Activated T-cell treated with anti-CD3 and anti-CD28 coated beads, Interleukin-2, amount 50 U/mL, for 72 hours (primary cell): ENCODE results near the gene FTHL17. TPM values are rescaled to one million over a fixed set of nuclear protein-coding genes. Genes with fewer than 3 reads are reported as not detected.

Experiments
- ATAC-seq, 2 donors: fragments of 150-1000 bp; cut with Tn5 transposase; replicated peaks in 1 of 2; 2 replicates each; pipeline ENCODE4 v1.10.0; 2021; ENCODE audit warnings: moderate library complexity in 2 of 2, mild to moderate bottlenecking in 1 of 2
- DNase-seq, 2 donors: peaks; one replicate each; pipeline ENCODE4 v3.0.0; 2021 to 2022; ENCODE audit warnings: mixed read lengths in 1 of 2
- H3K27ac Mint-ChIP-seq: one replicate; pipeline ENCODE4 v1.8.0; 2022; ENCODE audit warnings: mild to moderate bottlenecking, moderate library complexity, mixed read lengths
- H3K27me3 Mint-ChIP-seq: one replicate; pipeline ENCODE4 v1.8.0; 2022; ENCODE audit warnings: low read depth, mixed read lengths
- H3K36me3 Mint-ChIP-seq, 2 donors: one replicate each; pipeline ENCODE4 v1.8.0; 2022; ENCODE audit warnings: mixed read lengths in 2 of 2, mild to moderate bottlenecking in 1 of 2; ENCODE audit not compliant: insufficient read depth in 2 of 2
- H3K4me1 Mint-ChIP-seq: one replicate; pipeline ENCODE4 v1.8.0; 2022; ENCODE audit warnings: low read depth, mixed read lengths
- H3K4me3 Mint-ChIP-seq, 2 donors: one replicate each; pipeline ENCODE4 v1.8.0; 2022; ENCODE audit warnings: mild to moderate bottlenecking in 2 of 2, mixed read lengths in 2 of 2, moderate library complexity in 2 of 2
- H3K9me3 Mint-ChIP-seq, 2 donors: one replicate each; pipeline ENCODE4 v1.8.0; 2022; ENCODE audit warnings: mixed read lengths in 2 of 2
- total RNA-seq, 2 donors: library from RNA; stranded (reverse); gene quantifications; one replicate each; pipeline ENCODE4 v1.2.3, GENCODE V29; 2022

Gene FTHL17
- total RNA-seq, 2 donors from 2014 or later: not detected

DNA sequence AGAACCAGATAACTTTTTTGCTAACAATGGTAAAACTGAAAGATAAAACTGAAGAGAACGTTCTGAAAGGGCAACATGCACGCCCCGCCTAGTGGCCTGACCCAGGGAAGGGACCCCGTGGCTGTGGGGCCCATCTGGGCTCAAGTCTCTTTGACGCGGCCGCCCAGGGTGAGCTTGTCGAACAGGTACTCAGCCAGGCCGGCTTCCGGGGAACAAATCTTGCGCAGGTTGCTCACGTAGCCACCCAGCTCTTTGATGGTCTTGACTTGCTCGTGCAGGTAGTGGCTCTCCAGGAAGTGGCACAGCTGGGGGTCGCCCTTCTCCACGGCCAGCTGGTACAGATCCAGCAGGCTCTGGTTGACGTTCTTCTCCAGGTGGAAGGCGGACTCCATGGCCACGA is 579 bp downstream of the FTHL17 start:
- Mint-ChIP-seq H3K4me3 (no peak overlapping the region), H3K27ac (no peak overlapping the region), H3K4me1 (peaks cover 19% of the 10 kb centered on the region), H3K9me3 (peaks cover 7 to 8% of the 10 kb centered on the region in 2 donors), H3K36me3 (peaks cover 1 to 2% of the 10 kb centered on the region in 2 donors), H3K27me3 (peaks cover 9% of the 10 kb centered on the region)
- ATAC-seq (no peak), DNase-seq (no peak)

DNA sequence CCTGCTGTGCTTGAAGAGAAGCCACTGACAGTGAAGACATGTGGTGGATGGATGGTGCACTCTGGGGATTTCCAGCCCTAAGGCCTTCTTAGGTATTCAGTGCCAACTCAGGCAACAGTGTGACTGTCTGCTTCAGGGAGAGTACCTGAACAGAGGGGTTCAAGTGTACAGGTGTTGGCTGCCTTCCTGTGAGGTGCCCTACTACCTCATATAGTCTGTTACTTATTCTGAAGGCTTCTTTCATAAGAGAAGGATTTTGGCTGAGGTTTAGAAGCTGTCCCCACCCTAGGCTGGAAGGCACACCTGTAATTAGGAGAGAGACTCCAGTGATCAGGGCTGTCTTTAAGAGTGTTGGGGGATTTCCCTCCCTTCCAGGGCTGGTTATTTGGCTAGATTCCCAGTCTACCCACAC is 1.8 kb downstream of the FTHL17 start:
- peaks cover 7 to 8% of the 10 kb centered on the region in 2 donors for H3K9me3 Mint-ChIP-seq
- H3K36me3 Mint-ChIP-seq: peaks cover 1 to 2% of the 10 kb centered on the region in 2 donors
- DNase-seq: peak; percentile 15 to 25
- H3K27ac Mint-ChIP-seq: no peak overlapping the region
- ATAC-seq: peak; percentile 96 to 98
- H3K27me3 Mint-ChIP-seq: peaks cover 9% of the 10 kb centered on the region
- H3K4me1 Mint-ChIP-seq: peaks cover 19% of the 10 kb centered on the region
- peak overlapping the region; percentile 6 to 18 for H3K4me3 Mint-ChIP-seq

DNA sequence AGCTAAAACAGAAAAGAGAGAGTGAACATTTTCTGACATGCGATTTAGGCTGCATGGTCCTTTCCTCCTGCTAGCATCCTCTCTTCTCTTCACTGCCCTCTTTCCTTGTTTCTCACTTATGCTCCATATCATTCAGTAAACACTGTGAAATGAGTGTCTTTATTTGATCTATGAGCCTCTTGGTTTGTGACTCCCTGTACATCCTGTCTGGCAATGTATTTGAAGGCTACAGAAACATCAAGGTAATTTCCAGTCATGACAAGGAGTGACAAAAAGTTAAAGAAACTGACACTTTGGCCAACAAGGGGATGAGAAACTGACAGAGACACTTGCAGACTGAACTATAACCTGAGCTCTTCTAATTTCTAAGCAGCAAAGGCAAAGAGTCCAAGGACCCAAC is 8.7 kb downstream of the FTHL17 start:
- DNase-seq (no peak), ATAC-seq (peak; percentile 64 to 82)
- Mint-ChIP-seq H3K4me3 (peak overlapping the region in 1 of 2 donors; percentile 48), H3K27ac (peak overlapping the region; percentile 60), H3K9me3 (peaks cover 2% of the 10 kb centered on the region in 2 donors), H3K36me3 (peaks cover 0 to 4% of the 10 kb centered on the region in 2 donors), H3K4me1 (peaks cover 9% of the 10 kb centered on the region), H3K27me3 (no peaks in the 10 kb centered on the region)

DNA sequence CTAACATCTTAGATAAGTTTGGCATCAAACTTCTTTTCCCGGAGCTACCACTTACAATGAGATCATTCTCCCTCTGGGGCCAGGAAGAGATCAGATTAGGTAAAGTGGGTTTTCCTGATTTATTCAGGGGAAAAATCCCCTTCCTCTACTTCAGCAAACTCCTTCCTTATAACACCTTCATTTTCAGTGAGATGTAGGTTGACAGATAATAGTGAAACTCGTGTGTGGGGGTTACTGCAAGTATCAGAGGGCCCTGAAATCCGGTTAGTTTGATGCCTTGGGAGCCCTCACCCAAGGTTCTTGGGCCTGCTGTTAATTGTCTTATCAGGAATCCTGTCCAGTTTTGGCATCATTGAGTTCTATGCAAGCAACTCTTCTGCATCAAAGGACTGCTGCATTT is 10.8 kb downstream of the FTHL17 start:
- Mint-ChIP-seq H3K27me3 (no peaks in the 10 kb centered on the region), H3K4me3 (no peak overlapping the region), H3K27ac (no peak overlapping the region), H3K36me3 (peaks cover 0 to 4% of the 10 kb centered on the region in 2 donors), H3K9me3 (peaks cover 0 to 2% of the 10 kb centered on the region in 2 donors), H3K4me1 (peaks cover 9% of the 10 kb centered on the region)
- peak in 1 of 2 donors; percentile 32 for ATAC-seq
- DNase-seq: no peak

DNA sequence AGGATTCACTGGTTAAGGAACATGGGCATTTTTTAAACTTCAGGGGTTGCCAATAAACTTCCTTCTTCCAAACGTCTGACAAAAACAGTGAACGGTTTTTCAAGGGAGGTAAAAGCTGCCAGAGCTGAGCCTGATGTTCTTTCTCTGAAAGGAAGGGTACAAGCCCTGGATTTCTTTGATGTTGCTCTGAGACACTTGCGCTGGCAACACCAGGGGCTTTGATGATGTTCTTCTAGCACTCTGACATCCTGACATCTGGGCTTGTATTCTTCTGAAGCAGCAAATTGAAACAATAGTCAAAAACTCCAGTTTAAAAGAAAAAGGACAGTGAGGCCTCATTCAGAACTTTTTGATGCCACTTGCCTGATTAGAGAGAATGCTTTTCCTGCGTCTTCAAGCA is 11.8 kb downstream of the FTHL17 start:
- ATAC-seq: no peak
- no peaks in the 10 kb centered on the region for H3K27me3 Mint-ChIP-seq
- H3K36me3 Mint-ChIP-seq: peaks cover 2 to 4% of the 10 kb centered on the region in 2 donors
- H3K27ac Mint-ChIP-seq: no peak overlapping the region
- no peak overlapping the region for H3K4me3 Mint-ChIP-seq
- H3K9me3 Mint-ChIP-seq: peaks cover 0 to 3% of the 10 kb centered on the region in 2 donors
- peaks cover 9% of the 10 kb centered on the region for H3K4me1 Mint-ChIP-seq
- DNase-seq: no peak

DNA sequence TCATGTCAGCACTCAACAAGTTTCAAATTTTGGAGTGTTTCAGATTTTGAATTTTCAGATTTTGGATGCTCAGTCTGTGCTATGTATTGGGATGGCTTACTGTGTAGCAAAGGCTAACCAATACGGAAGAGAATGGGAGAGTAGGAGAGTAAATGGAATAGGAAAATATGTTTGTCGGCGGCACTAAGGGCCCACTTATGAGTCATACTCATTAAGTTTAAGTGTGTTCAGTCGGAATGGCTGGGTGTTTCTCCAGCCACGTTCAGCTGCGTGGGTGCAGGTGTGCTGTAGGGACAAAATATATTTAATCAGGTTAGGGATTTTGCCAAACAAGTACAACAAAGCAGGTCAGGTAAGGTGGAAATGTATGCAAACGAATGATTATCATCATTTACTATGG is 13.6 kb downstream of the FTHL17 start:
- Mint-ChIP-seq H3K4me3 (no peak overlapping the region), H3K36me3 (peaks cover 2 to 4% of the 10 kb centered on the region in 2 donors), H3K27ac (no peak overlapping the region), H3K9me3 (peaks cover 0 to 3% of the 10 kb centered on the region in 2 donors), H3K27me3 (peaks cover 7% of the 10 kb centered on the region), H3K4me1 (peaks cover 5% of the 10 kb centered on the region)
- DNase-seq: no peak
- ATAC-seq: no peak

DNA sequence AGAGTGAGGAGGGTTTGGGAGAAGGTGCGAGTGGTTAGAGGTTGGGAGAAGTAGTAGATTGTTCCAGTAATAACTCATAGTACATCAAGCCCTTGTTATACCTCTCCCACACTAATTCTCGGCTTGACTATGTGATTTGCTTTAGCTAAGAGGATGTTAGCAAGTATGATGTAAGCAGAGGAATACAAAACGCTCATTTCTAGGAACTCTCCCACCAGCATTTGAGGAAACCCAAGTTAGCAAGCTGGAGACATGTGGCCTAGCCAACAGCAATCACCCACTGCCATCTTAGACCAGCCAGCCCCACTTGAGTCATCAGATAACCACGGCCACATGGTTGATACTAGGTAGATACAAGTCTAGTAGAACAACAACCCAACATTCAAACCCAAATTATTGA is 14.2 kb downstream of the FTHL17 start:
- Mint-ChIP-seq H3K4me1 (no peaks in the 10 kb centered on the region), H3K9me3 (peaks cover 0 to 2% of the 10 kb centered on the region in 2 donors), H3K27me3 (peaks cover 7% of the 10 kb centered on the region), H3K36me3 (peaks cover 0 to 2% of the 10 kb centered on the region in 2 donors), H3K4me3 (no peak overlapping the region), H3K27ac (no peak overlapping the region)
- DNase-seq (peak; percentile 38 to 51), ATAC-seq (peak; percentile 91 to 94)

DNA sequence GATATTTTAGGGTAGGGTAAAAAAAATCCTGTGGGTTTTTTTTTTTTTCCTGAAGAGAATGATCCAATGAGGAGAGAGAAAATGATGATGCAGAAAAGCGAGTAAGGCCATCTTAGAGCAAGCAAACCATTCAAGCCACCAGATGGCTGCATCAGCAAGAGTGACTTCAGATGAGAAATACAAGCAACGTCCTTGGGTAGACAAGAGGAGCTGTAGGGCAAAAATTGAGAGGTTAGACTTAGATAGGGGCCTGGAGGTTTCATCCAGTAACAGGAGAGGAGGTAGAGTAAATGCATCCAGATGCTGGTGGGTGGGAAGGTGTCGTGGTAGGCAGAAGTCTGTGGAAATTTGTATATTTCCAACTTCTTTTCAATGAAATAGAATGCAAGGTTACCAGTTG is 14.6 kb downstream of the FTHL17 start:
- Mint-ChIP-seq H3K9me3 (peaks cover 0 to 2% of the 10 kb centered on the region in 2 donors), H3K36me3 (peaks cover 0 to 2% of the 10 kb centered on the region in 2 donors), H3K4me1 (no peaks in the 10 kb centered on the region), H3K27ac (no peak overlapping the region), H3K27me3 (peaks cover 7% of the 10 kb centered on the region), H3K4me3 (no peak overlapping the region)
- ATAC-seq (peak; percentile 55 to 67), DNase-seq (peak in 1 of 2 donors; percentile 5)

DNA sequence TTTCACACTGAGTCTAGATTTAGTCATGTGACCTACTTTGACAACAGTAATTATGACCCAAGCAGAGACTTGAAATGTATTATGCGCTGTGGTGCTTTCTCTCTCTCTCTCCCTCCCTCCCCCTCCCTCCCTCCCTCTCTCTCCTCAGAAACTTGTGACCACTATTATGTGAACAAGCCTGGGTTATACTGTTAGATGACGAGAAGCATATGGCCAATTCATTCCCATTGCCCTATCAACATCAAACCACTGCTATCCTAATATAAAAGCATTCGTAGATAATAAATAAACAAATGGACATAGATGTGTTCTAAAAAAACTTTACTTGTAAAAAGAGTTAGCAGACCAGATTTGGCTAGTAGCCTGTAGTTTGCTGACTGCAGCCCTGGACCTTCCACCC is 18.2 kb downstream of the FTHL17 start:
- peaks cover 0 to 2% of the 10 kb centered on the region in 2 donors for H3K36me3 Mint-ChIP-seq
- H3K4me3 Mint-ChIP-seq: no peak overlapping the region
- peaks cover 22% of the 10 kb centered on the region for H3K27me3 Mint-ChIP-seq
- H3K4me1 Mint-ChIP-seq: no peaks in the 10 kb centered on the region
- ATAC-seq: no peak
- H3K27ac Mint-ChIP-seq: no peak overlapping the region
- H3K9me3 Mint-ChIP-seq: peaks cover 0 to 2% of the 10 kb centered on the region in 2 donors
- no peak for DNase-seq

DNA sequence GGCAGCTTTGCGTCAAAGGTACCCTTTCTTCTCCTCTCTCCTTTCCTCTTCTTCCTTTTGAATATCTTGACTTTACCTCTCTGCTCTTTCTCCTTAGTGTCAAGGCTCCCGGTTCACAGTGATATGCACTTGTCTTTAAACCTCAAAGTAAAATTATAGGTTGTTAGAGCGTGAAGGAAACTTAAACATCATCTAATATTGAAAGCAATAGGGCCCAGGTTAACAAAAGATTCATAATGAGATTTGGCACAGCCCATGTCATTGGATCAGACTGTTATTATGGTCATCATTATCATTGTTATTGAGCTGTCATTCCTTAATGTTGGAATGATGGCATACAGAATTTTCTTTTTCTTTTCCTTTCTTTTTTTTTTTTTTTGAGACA is 32.5 kb downstream of the FTHL17 start:
- DNase-seq (no peak), ATAC-seq (peak in 1 of 2 donors; percentile 24)
- H3K27me3 Mint-ChIP-seq: peaks cover 21% of the 10 kb centered on the region
- no peaks in the 10 kb centered on the region for H3K36me3 Mint-ChIP-seq
- no peaks in the 10 kb centered on the region for H3K9me3 Mint-ChIP-seq
- peak overlapping the region in 1 of 2 donors; percentile 2 for H3K4me3 Mint-ChIP-seq
- H3K4me1 Mint-ChIP-seq: peaks cover 4% of the 10 kb centered on the region
- no peak overlapping the region for H3K27ac Mint-ChIP-seq

DNA sequence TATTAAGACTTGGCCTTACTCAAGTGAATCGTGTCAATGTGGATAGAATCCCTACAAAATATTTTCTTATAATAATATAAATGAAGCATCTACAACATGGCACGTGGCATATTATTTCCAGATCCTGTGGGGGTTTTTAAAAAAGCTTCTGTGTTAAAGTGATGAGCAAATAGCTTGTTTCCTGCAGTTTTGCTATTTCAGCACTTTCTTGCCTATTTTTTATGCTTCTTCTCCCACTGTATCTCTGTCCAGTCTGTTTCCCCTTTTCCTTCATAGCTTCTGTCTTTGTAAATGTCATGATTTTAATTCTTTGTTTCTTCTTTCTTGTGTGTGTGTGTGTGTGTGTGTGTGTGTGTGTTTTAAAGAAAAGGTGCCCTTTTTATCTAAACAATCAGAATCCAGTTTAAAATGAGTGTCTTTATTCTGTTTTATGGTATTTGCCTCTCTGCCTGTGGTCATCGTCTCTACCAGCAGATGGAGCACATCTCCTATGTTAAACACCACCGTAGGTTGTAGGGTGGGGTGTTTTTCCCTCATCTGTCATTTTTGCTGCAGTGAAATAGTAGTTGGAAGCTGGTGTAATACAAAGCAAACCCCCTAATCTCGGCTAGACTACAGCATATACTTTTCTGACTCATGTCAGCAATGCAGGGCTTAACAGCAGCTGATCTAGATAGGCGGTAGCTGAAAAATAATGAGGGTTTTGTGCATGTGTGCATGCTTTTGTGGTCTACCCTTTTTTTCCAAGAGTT is 33.1 kb downstream of the FTHL17 start:
- Mint-ChIP-seq H3K9me3 (no peaks in the 10 kb centered on the region), H3K36me3 (no peaks in the 10 kb centered on the region), H3K27ac (peak overlapping the region; percentile 60), H3K27me3 (peaks cover 21% of the 10 kb centered on the region), H3K4me3 (no peak overlapping the region), H3K4me1 (peaks cover 4% of the 10 kb centered on the region)
- peak; percentile 27 to 43 for DNase-seq
- peak; percentile 85 to 89 for ATAC-seq

DNA sequence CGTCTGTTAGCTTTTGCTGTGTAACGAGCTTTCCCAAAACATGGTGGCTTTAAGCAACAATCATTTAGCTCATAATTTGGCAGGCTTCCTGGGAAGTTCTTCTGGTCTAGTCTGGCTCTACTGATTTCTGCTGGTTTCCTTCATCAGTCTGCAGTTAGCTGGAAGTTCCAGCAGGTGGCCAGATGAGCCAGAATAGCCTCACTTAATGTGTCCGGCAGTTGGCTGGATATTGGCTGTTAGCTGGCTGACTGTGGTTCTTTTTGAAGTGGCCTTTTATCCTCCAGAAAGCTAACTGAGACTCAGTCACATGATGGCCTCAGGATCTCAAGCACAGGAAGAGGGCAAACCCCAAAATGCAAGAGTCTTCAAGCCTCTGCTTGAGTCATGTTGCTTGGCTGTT is 34.9 kb downstream of the FTHL17 start:
- ATAC-seq: peak in 1 of 2 donors; percentile 44
- no peak overlapping the region for H3K27ac Mint-ChIP-seq
- peaks cover 0 to 1% of the 10 kb centered on the region in 2 donors for H3K9me3 Mint-ChIP-seq
- peaks cover 0 to 3% of the 10 kb centered on the region in 2 donors for H3K36me3 Mint-ChIP-seq
- H3K4me3 Mint-ChIP-seq: no peak overlapping the region
- peaks cover 4% of the 10 kb centered on the region for H3K4me1 Mint-ChIP-seq
- DNase-seq: peak in 1 of 2 donors; percentile 18
- H3K27me3 Mint-ChIP-seq: peaks cover 30% of the 10 kb centered on the region

DNA sequence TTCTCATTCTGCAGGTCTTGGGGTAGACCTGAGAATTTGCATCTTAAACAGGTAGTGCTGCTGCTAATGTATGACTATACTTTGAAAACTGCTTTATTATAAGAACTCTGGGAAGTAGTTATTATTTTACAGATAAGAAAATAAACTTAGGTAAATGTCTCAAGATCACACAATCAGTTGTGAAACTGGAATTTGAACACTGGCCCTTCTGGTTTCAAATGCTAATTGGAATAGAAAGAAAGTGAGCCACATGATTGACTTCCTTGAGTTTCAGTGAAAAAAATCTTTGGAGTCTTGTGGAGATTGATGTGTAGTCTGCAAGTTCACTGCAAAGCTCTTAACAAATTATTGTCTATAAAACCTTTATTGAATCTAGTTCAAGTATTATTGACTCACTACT is 44.5 kb downstream of the FTHL17 start:
- no peak overlapping the region for H3K4me3 Mint-ChIP-seq
- no peak overlapping the region for H3K27ac Mint-ChIP-seq

More for the DNA sequence above, 44.5 kb downstream of the FTHL17 start:
- Mint-ChIP-seq H3K36me3 (no peaks in the 10 kb centered on the region), H3K9me3 (peaks cover 0 to 2% of the 10 kb centered on the region in 2 donors), H3K27me3 (peaks cover 40% of the 10 kb centered on the region), H3K4me1 (no peaks in the 10 kb centered on the region)
- DNase-seq: no peak
- ATAC-seq: no peak
